Stimulated activated CD4-positive, alpha-beta T cell treated with anti-CD3 and anti-CD28 coated beads, Interleukin-15, amount 100 ng/mL, for 48 hours (primary cell): ENCODE measurements around the gene MYZAP.

ENCODE experiments used
- DNase-seq, 2 donors: peaks; one replicate each; pipeline ENCODE4 v3.0.0-alpha.2; 2020; ENCODE audit warnings: low read depth in 2 of 2

The MYZAP gene, protein sequence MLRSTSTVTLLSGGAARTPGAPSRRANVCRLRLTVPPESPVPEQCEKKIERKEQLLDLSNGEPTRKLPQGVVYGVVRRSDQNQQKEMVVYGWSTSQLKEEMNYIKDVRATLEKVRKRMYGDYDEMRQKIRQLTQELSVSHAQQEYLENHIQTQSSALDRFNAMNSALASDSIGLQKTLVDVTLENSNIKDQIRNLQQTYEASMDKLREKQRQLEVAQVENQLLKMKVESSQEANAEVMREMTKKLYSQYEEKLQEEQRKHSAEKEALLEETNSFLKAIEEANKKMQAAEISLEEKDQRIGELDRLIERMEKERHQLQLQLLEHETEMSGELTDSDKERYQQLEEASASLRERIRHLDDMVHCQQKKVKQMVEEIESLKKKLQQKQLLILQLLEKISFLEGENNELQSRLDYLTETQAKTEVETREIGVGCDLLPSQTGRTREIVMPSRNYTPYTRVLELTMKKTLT

DNA sequence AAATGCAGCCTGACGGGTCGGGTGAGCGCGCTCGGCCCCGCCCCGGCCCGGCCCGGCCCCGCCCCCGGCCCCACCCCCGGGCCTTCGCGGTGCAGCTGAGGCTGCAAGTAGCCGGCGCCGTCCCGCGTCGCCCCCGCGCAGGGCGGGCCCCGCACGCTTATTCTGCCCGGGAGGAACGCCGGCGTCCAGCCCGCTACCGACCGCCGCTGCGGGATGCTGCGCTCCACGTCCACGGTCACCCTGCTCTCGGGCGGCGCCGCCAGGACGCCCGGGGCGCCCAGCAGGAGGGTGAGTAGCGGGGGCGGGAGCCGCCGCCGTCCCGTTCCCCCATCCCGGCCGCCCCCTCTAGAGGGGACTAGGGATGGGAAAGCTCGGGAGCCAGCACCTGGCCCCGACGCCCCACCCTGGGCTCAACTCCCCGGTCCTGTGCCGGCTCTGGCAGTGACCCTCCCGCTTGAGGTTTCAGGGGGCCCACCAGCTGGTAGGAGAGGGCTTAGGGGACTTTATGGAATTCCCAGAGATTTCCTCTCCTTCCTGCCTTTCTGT, at the start of gene MYZAP:
Gene MYZAP (plus strand): TSS at position 83 of the 546 bp plus-strand sequence. CDS start 131 bp downstream, at position 214.
- DNase-seq = peak; percentile 6 to 33

- DNase-seq = no peak
Observed at GRCh38 chr15:57542505-57542817, 49.2 kb upstream of the MYZAP start.

GRCh38 chr15:57544848-57545480, 46.7 kb upstream of the MYZAP start:
- no peak for DNase-seq

GRCh38 chr15:57545995-57546394, 45.7 kb upstream of the MYZAP start:
- DNase-seq = no peak

- no peak for DNase-seq
Observed at GRCh38 chr15:57547243-57547755, 44.4 kb upstream of the MYZAP start.

DNA sequence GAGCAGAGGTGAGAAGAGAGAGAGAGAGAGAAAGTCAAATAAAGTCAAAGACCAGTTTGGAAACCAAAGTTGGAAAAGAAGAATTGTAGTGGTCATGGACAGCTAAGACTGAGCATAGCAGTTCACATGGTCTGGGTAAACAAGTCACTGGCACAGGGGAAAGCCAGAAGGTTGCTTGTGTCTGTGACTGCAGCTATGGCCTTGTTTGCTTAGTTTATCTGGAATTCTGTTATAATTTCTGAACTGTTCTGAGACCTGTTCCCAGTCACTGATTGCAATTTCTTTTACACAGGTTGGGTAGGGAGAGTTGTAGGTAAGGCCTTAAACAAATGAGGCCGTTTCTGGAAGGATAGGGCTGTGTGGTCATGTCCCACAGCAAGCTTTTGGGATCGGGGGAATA, 43.4 kb upstream of the MYZAP start:
- DNase-seq = no peak

DNA sequence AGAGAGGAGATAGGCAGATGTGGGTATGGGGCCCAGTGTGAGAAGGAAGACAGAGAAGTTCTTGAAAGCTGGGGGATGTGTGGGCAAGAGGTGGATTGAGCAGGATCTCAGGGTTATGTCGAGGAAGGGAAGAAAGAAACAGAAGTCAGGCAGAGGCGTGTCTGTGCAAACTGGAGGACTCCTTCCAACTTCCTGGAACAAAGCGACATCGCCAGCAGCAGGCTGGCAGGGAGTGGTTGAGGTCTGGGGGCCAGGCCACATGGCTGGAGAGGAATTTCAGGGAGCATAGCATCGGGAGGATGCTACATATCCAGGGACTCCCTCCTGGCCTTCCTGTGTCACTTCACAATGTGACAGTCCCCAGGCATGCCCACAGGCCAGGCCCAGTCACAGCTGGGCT, 42.9 kb upstream of the MYZAP start:
- DNase-seq = no peak

DNA sequence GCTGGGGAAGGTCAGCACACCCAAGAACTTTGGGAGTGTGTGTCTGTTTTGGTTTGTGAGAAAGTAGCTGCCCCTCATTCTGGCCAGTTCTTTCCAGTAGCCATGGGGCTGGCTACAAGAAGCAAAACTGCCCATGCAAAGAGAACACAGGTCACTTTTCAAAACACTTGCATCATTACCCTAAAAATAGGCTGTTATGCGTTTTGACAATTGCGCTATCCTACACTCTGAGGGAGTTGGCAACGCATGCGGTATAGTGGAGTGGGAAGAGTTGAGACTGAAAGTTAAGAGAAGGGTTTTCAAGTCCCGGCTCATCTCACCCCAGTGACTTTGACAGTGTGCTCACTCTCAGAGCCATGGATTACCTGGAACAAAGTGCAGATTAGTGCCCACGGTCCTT, 41.8 kb upstream of the MYZAP start:
- DNase-seq = no peak

GRCh38 chr15:57550640-57551039, 41.1 kb upstream of the MYZAP start:
- DNase-seq = no peak

DNA sequence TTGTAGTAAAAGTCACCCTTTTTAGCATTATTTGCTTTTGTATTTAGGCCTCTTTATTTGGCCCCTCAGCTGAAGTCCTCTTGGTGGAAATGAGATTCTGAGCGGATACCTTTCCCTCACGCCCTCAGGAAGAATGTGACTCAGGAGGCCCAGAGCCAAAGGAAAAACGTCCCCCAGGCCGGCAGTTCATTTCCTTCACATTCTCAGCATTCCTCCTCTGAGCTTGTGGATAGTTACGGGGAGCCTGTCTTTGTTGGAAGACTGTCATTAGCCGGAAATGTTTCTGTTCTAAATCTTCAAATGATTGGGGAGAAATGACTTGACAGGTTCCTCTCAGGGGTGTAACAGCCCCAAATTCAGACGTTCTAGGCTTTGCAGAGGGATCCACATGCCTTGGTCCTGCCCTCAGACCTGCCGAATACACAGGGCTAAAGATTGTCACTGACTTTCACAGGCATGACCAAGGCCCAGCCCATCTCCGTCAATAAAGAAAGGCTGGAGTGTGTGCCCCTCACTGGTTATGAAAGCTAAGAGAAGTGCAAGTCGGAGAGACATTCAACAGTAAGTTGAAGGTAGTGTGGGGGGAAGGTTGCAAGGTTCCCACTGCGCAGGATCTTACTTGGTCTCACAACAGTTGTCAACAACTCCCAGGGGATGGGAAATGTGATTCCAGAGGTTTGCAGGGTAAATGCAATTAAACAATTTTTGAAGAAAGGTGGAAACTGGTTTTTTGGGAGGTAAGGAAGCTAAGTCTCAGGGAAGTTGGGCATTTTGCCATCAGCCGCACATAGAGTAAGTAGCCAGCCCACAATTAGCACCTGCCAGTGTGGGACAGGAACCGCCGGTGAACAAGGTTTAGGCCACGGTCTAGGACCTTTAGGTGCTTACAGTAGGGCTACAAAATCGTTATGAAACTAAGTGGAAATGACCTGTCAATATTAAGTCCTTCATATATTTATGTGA, 39.7 kb upstream of the MYZAP start:
- no peak for DNase-seq

DNA sequence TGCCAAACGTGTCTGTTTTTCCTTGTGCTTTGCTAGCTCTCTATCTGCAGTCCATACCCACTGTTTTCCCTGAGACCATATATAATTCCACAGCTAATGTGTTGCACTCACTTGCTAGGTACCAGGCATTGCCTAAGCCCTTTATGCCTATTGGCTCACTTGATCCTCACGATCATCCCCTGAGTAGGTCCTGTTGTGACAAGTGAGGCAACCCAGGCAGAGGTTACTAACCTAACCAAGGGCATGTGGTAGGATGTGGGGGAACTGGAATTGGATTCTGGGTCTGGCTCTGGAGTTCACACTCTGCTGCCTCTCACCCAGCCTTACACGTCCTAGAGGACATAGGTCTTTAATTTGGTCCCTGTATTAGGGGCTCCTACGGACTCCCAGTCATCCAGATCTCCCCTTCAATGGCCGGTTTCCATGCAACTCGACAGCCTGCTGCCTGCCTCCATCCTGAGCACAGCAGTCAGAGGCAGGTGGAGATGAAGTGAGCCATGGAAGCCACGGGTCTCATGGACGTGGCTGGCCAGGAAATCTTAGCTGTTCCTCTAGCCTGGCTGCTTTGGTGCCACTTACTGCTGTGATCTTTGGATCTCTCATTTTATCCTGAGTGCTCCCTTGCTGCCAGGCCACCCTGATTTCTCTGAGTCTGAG, 38.9 kb upstream of the MYZAP start:
- DNase-seq = no peak

DNA sequence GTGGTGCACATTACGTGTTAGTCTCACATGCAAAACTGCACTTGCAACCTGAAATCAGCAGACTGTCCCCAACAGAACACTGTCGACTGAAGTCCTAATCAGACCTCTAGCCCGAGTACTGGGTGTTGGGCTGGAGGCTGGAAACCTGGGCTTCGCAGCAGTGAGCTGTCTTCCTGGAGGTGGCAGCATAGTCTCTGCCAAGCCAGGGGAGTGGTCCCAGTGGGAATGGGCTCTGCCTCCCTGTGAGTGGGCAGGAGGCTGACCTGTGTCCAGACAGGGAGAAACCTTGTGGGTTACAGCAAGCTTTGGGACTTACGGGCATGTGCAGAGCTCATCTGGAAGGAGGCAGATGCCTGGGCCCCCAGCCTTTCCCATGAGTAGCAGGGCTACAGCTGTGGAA, 38.2 kb upstream of the MYZAP start:
- DNase-seq = no peak

- DNase-seq = no peak
Observed at GRCh38 chr15:57554063-57554811, 37.5 kb upstream of the MYZAP start.

DNA sequence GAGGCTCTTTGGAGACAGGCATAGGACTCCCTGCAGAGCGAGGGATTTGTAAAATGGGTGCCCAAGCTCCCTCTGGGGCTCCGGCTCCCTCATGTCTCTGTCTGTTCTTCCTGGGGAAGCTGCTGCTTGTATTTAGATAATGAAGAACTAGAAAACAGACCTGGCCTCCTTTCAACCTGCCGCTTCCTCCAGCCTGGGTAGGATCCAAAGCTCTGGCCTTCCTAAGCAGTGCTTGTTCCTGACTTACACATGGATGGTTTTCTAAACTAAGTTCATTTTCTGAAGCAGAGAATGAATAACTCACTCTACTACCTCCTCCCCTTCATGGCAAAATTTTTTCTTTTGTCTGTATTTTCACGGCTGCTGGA, 36.9 kb upstream of the MYZAP start:
- no peak for DNase-seq

DNA sequence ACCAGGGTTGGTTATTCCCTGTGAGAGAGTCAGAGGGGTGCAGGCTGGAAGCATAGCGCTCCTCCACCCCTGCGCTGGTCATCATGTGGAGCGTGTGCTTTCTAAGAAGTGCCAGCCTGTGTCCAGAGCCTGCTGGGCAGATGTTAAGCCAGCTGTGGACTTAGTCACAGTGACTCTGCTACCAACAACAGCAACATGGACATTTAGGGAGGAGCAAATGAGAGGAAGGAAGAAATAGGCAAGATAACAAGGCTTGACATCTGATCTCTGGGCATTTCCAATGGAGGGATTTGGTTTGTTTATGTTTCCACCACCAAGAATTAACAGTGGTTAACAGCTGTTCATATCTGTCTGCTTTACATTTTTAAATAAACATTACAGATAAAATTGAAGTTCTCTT, 36.4 kb upstream of the MYZAP start:
- DNase-seq = no peak

GRCh38 chr15:57556040-57556439, 35.7 kb upstream of the MYZAP start:
- DNase-seq = no peak

- DNase-seq = no peak
Observed at GRCh38 chr15:57557267-57557666, 34.4 kb upstream of the MYZAP start.

GRCh38 chr15:57557810-57558209, 33.9 kb upstream of the MYZAP start:
- DNase-seq = no peak

GRCh38 chr15:57559875-57560274, 31.8 kb upstream of the MYZAP start:
- peak; percentile 45 to 58 for DNase-seq

- DNase-seq = peak; percentile 36 to 50
Observed at GRCh38 chr15:57561041-57561711, 30.5 kb upstream of the MYZAP start.
